H9 (cell line): ENCODE data around the gene SP2. TPM values are rescaled to one million over a fixed set of nuclear protein-coding genes. Genes with fewer than 3 reads are reported as not detected.

Experiments
- DNase-seq: peaks from one replicate; pipeline ENCODE4 v3.0.0-alpha.2; 2017
- H2AFZ ChIP-seq: one replicate; pipeline ENCODE4 v1.6.1; 2013; ENCODE audit warnings: mild to moderate bottlenecking, low read length, control low read depth, moderate library complexity
- H2AK5ac ChIP-seq: 2 replicates; pipeline ENCODE4 v1.6.1; 2013; ENCODE audit warnings: low read length, control low read depth, mixed read lengths; ENCODE audit not compliant: insufficient read length
- H2BK120ac ChIP-seq: one replicate; pipeline ENCODE4 v1.6.1; 2013; ENCODE audit warnings: low read depth, mild to moderate bottlenecking, low read length, control low read depth, inconsistent platforms; ENCODE audit not compliant: poor library complexity, severe bottlenecking
- H2BK12ac ChIP-seq: 2 replicates; pipeline ENCODE4 v1.6.1; 2013; ENCODE audit warnings: low read length, control low read depth, mixed read lengths, low read depth; ENCODE audit not compliant: insufficient read length
- H2BK15ac ChIP-seq: 2 replicates; pipeline ENCODE4 v1.6.1; 2013; ENCODE audit warnings: low read depth, low read length, control low read depth
- H2BK20ac ChIP-seq: one replicate; pipeline ENCODE4 v1.6.1; 2013; ENCODE audit warnings: low read depth, mild to moderate bottlenecking, low read length, control low read depth, inconsistent platforms; ENCODE audit not compliant: poor library complexity, severe bottlenecking
- H2BK5ac ChIP-seq: 2 replicates; pipeline ENCODE4 v1.6.1; 2013; ENCODE audit warnings: low read length, control low read depth, mixed read lengths; ENCODE audit not compliant: insufficient read length
- H3K14ac ChIP-seq: 2 replicates; pipeline ENCODE4 v1.6.1; 2013; ENCODE audit warnings: low read length, control low read depth; ENCODE audit not compliant: insufficient read depth
- H3K18ac ChIP-seq: 2 replicates; pipeline ENCODE4 v1.6.1; 2013; ENCODE audit warnings: low read depth, mild to moderate bottlenecking, mixed read lengths, low read length, control low read depth; ENCODE audit not compliant: insufficient read length
- H3K23ac ChIP-seq: 2 replicates; pipeline ENCODE4 v1.6.1; 2013; ENCODE audit warnings: low read length, control low read depth, mixed read lengths, low read depth; ENCODE audit not compliant: insufficient read length
- H3K23me2 ChIP-seq: 2 replicates; pipeline ENCODE4 v1.6.1; 2013; ENCODE audit warnings: low read depth, mild to moderate bottlenecking, mixed read lengths, low read length, control low read depth; ENCODE audit not compliant: insufficient read length, poor library complexity, severe bottlenecking
- H3K27ac ChIP-seq: 2 replicates; pipeline ENCODE4 v1.5.1; 2013; ENCODE audit warnings: low read length, control low read depth, mixed read lengths, low read depth; ENCODE audit not compliant: insufficient read length
- H3K27me3 ChIP-seq: 2 replicates; pipeline ENCODE4 v1.6.1; 2013; ENCODE audit warnings: low read length, control low read depth, inconsistent platforms; ENCODE audit not compliant: insufficient read depth
- H3K4ac ChIP-seq: 2 replicates; pipeline ENCODE4 v1.6.1; 2013; ENCODE audit warnings: low read depth, mild to moderate bottlenecking, control low read depth, inconsistent platforms, low read length, moderate library complexity
- H3K4me1 ChIP-seq: 2 replicates; pipeline ENCODE4 v1.6.1; 2013; ENCODE audit warnings: low read length, control low read depth, inconsistent platforms; ENCODE audit not compliant: insufficient read depth
- H3K4me2 ChIP-seq: 2 replicates; pipeline ENCODE4 v1.6.1; 2013; ENCODE audit warnings: low read length, control low read depth, mixed read lengths; ENCODE audit not compliant: insufficient read length, insufficient read depth
- H3K56ac ChIP-seq: 2 replicates; pipeline ENCODE4 v1.6.1; 2013; ENCODE audit warnings: low read depth, mild to moderate bottlenecking, mixed read lengths, low read length, control low read depth; ENCODE audit not compliant: insufficient read length
- H3K79me1 ChIP-seq: 2 replicates; pipeline ENCODE4 v1.6.1; 2013; ENCODE audit warnings: low read depth, mild to moderate bottlenecking, moderate library complexity, low read length, control low read depth, inconsistent platforms; ENCODE audit not compliant: insufficient read depth, poor library complexity, severe bottlenecking
- H3K79me2 ChIP-seq: 2 replicates; pipeline ENCODE4 v1.6.1; 2013; ENCODE audit warnings: low read length, control low read depth, inconsistent platforms; ENCODE audit not compliant: insufficient read depth
- H3K9ac ChIP-seq: 2 replicates; pipeline ENCODE4 v1.6.1; 2013; ENCODE audit warnings: low read length, control low read depth, mixed read lengths; ENCODE audit not compliant: insufficient read length; ENCODE audit errors: extremely low read depth
- H3K9me3 ChIP-seq: one replicate; pipeline ENCODE4 v1.6.1; 2013; ENCODE audit warnings: low read depth, low read length, inconsistent platforms; ENCODE audit not compliant: control insufficient read depth
- H3T11ph ChIP-seq: one replicate; pipeline ENCODE4 v1.6.1; 2013; ENCODE audit warnings: mild to moderate bottlenecking, low read length, control low read depth, inconsistent platforms
- H4K20me1 ChIP-seq: one replicate; pipeline ENCODE4 v1.6.1; 2013; ENCODE audit not compliant: control insufficient read depth, insufficient read length, insufficient read depth
- H4K5ac ChIP-seq: 2 replicates; pipeline ENCODE4 v1.6.1; 2013; ENCODE audit warnings: low read depth, mild to moderate bottlenecking, mixed read lengths, low read length, control low read depth; ENCODE audit not compliant: insufficient read length
- H4K8ac ChIP-seq: replicated peaks from 2 replicates; pipeline ENCODE4 v1.6.1; 2013; ENCODE audit warnings: low read length, control low read depth, mixed read lengths, low read depth; ENCODE audit not compliant: insufficient read length
- H4K91ac ChIP-seq: 2 replicates; pipeline ENCODE4 v1.6.1; 2013; ENCODE audit warnings: low read depth, mild to moderate bottlenecking, moderate library complexity, mixed read lengths, low read length, control low read depth; ENCODE audit not compliant: insufficient read length
- H3K27ac Mint-ChIP-seq, 3 experiments: 2 replicates in 2 of 3; 3 replicates in 1 of 3; pipeline ENCODE4 v1.8.0; 2020 to 2021; ENCODE audit warnings: mixed read lengths in 3 of 3, mild to moderate bottlenecking in 1 of 3, moderate library complexity in 1 of 3
- H3K27me3 Mint-ChIP-seq: 2 replicates; pipeline ENCODE4 v1.8.0; 2021; ENCODE audit warnings: low read depth, mild to moderate bottlenecking, moderate library complexity, mixed read lengths
- H3K36me3 Mint-ChIP-seq, 3 experiments: 2 replicates in 2 of 3; 3 replicates in 1 of 3; pipeline ENCODE4 v1.8.0; 2020 to 2021; ENCODE audit warnings: low read depth in 3 of 3, mixed read lengths in 3 of 3; ENCODE audit not compliant: insufficient read depth in 1 of 3
- H3K4me1 Mint-ChIP-seq, 2 experiments: 2 replicates each; pipeline ENCODE4 v1.8.0; 2020; ENCODE audit warnings: mixed read lengths in 2 of 2
- H3K4me3 Mint-ChIP-seq, 2 experiments: 2 replicates in 1 of 2; 3 replicates in 1 of 2; pipeline ENCODE4 v1.8.0; 2020 to 2021; ENCODE audit warnings: mild to moderate bottlenecking in 2 of 2, mixed read lengths in 2 of 2, moderate library complexity in 1 of 2
- H3K9me3 Mint-ChIP-seq, 2 experiments: 2 replicates in 1 of 2; 3 replicates in 1 of 2; pipeline ENCODE4 v1.8.0; 2020; ENCODE audit warnings: mild to moderate bottlenecking in 2 of 2, mixed read lengths in 2 of 2, moderate library complexity in 1 of 2
- WGBS: extraction: QIAGEN DNeasy Blood & Tissue Kit; methylation state at CpG from one replicate; pipeline ENCODE4 v1.1.7; 2013; ENCODE audit warnings: missing lambda C conversion rate, low lambda C conversion rate, mixed read lengths; ENCODE audit not compliant: insufficient read length; ENCODE audit errors: extremely low coverage; 5-methylcytosine and 5-hydroxymethylcytosine counted together
- total RNA-seq: library from RNA; stranded (reverse); gene quantifications from 2 replicates; pipeline ENCODE4 v1.2.1, GENCODE V29; 2021
- TF ChIP-seq, protein P1 (sequence below): fragments of 200-600 bp; sonication (generic); conservative IDR thresholded peaks from 3 replicates; pipeline ENCODE4 v1.8.0; 2021; ENCODE audit warnings: antibody characterized with exemption, mild to moderate bottlenecking

Gene SP2
- total RNA-seq, 1 experiment from 2014 or later, result 19.3 TPM

GRCh38 chr17:47970725-47971499, 74.9 kb downstream of the SP2 start, which contains the start of gene CDK5RAP3:
Gene CDK5RAP3 (plus strand): TSS chr17:47971113. CDS start chr17:47971147, 34 bp downstream.
- Histone ChIP-seq H3T11ph (no peak within 1 kb of the TSS), H3K9ac (peak within 1 kb of the TSS; percentile 29), H4K5ac (no peak within 1 kb of the TSS), H3K79me2 (no peaks in the 10 kb centered on the region), H3K18ac (peak within 1 kb of the TSS; percentile 91), H2BK120ac (no peak within 1 kb of the TSS), H3K27me3 (no peaks in the 10 kb centered on the region), H3K27ac (no peak within 1 kb of the TSS), H2AK5ac (no peak within 1 kb of the TSS), H3K9me3 (no peaks in the 10 kb centered on the region), H2BK5ac (no peak within 1 kb of the TSS), H3K4me2 (peak within 1 kb of the TSS; percentile 65), H2BK12ac (no peak within 1 kb of the TSS), H4K91ac (no peak within 1 kb of the TSS), H4K8ac (no peak within 1 kb of the TSS), H2BK15ac (no peak within 1 kb of the TSS), H2AFZ (peak within 1 kb of the TSS; percentile 91), H4K20me1 (no peaks in the 10 kb centered on the region), H3K4ac (no peak within 1 kb of the TSS), H3K79me1 (no peaks in the 10 kb centered on the region), H3K23me2 (peaks cover 2% of the 10 kb centered on the region), H3K4me1 (no peaks in the 10 kb centered on the region), H2BK20ac (no peak within 1 kb of the TSS), H3K56ac (no peak within 1 kb of the TSS), H3K14ac (peak within 1 kb of the TSS; percentile 92; the same call in 1 of the 2 replicates), H3K23ac (no peak within 1 kb of the TSS)
- WGBS, result no CpG with 5 or more reads among the region's 62 CpGs
- Mint-ChIP-seq H3K27me3 (peaks cover 11% of the 10 kb centered on the region; the same call in 1 of the 2 replicates), H3K27ac (peak within 1 kb of the TSS; percentile 95 to 98 (median 98)), H3K9me3 (no peaks in the 10 kb centered on the region), H3K4me1 (peaks cover 9 to 13% of the 10 kb centered on the region in 2 experiments), H3K4me3 (peak within 1 kb of the TSS; percentile 89 to 91), H3K36me3 (peaks cover 12 to 29% (median 28%) of the 10 kb centered on the region in 3 experiments; a peak in 6 of 7 replicates)
- DNase-seq, result peak; percentile 100
- TF ChIP-seq, protein P1, sequence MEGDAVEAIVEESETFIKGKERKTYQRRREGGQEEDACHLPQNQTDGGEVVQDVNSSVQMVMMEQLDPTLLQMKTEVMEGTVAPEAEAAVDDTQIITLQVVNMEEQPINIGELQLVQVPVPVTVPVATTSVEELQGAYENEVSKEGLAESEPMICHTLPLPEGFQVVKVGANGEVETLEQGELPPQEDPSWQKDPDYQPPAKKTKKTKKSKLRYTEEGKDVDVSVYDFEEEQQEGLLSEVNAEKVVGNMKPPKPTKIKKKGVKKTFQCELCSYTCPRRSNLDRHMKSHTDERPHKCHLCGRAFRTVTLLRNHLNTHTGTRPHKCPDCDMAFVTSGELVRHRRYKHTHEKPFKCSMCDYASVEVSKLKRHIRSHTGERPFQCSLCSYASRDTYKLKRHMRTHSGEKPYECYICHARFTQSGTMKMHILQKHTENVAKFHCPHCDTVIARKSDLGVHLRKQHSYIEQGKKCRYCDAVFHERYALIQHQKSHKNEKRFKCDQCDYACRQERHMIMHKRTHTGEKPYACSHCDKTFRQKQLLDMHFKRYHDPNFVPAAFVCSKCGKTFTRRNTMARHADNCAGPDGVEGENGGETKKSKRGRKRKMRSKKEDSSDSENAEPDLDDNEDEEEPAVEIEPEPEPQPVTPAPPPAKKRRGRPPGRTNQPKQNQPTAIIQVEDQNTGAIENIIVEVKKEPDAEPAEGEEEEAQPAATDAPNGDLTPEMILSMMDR, result peak; percentile 96
